AML-193 (cell line): Measurements from ENCODE around the gene RAD51B.

ENCODE experiments used
- DNase-seq, 2 experiments: peaks; one replicate each; lab custom pipeline; 2025; lab: John Stamatoyannopoulos, UW

The RAD51B gene

DNA sequence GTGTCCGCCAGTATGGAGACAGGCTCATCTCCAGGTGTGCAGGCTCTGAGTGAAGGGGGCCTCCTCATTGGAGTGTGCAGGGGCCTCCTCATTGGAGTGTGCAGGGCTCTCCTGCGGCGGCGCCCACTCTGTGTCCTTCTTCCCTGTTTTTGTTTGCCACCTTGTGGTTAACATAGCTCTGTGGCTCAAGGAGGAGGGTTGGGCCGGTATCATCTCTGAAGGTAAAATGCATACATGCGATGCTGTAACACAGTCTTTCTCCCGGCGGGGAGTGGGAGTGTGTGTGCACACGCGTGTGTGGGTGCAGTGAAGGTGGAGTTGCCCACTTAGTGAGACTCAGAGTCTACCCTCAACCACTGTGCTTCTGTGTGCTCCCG, 543.9 kb downstream of the RAD51B start:
- no peak for DNase-seq

DNA sequence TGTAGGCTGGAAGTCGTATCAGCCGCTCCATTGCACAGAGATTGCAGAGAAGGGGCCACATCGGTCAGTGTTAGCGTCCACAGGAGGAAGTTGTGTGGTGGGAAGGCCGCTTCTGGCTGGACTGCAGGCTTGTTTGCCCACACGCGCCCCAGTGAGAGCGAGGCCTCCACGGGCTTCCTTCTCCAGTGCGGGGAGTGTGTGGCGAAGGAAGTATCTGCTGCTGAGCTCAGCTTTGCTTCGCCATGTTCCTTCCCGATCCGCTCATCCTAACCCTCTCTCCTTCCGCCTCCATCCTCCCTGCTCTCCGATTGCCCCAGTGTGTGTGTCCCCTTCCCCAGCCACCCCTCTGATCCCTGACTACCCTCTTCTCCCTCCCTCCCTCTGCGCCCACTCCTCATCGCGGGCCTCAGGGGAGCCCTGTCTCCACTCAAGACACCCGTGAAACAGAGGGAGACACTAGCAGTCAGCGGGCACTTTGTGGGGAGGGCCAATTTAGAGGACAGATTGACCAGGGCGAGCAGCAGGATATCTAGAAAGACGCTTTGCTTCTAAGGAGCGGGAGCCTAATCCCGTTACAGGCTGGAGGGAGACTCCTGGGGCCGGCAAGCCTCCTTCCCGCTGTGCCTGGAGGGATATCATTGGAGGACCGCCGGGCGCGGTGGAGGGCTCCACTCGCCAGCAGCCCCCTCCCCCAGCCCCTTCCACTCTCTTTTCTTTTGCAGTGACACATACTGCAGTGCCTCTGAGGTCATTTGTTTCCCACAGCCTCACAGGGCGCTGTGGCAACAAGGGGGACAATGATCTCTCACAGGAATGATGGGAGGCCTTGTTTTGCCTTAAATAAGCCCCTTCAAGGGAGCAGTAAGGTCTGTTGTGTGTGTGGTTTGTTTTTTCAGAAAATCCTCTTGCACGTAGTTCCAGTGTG, 544.5 kb downstream of the RAD51B start:
- DNase-seq: no peak

DNA sequence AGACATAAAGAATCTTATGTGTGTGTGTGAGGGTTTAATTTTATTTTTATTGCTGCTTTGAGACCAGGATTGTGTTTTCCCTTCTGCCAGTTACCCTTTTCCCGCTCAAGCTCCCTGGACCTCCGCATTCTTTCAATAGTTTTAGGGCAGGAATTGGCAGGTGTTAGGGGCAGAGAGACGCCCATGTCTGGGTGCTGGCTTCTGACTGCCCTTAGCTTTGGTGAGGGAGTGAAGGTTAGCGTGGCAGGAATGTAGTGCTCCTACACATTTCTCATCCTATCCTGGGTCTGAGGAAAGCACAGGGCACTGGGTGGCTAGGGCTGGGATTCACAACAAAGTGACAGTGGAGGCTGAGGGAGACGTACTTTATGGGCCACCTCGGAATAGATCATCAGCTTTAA, 545.2 kb downstream of the RAD51B start:
- DNase-seq: no peak

DNA sequence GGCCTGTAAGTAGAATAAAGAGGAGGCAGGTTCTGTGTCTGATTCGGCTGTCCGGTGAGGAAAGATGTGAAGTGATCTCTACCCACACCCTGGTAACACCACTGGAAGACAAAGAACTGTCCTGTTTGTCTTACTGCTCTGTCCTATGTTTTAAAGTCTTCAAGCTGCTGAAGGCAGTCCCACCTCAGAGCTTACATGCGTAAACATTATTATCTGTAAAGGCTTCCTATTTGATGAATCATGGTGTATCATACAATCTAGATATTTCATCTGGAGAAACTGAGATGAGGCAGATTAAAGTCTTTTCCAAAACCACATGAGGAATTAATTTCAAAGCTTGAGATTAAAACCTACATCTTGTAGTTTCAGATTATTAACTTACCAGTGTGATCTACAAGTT, 545.6 kb downstream of the RAD51B start:
- DNase-seq: no peak

GRCh38 chr14:68366656-68367055, 547.1 kb downstream of the RAD51B start:
- no peak for DNase-seq

GRCh38 chr14:68367536-68367935, 548.0 kb downstream of the RAD51B start:
- DNase-seq: no peak

DNA sequence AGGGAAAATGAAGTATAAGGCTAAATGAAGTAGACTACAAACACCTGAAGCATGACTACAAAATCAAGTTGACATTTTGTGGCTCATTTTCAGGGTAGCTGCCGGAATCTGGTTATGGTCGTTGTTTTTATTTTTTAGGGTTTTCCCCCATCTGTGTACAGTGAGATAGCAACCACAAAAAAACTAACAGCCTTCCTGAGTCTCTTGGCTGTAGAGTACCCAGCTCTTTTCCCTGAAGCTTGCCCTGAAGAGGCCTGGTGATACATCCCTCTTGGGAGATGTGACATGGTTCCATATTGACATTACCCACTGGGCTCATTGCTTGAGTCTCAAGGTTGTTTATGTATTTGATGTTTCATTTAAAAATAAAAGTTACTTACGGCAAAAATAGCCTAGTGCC, 549.3 kb downstream of the RAD51B start:
- DNase-seq: no peak

DNA sequence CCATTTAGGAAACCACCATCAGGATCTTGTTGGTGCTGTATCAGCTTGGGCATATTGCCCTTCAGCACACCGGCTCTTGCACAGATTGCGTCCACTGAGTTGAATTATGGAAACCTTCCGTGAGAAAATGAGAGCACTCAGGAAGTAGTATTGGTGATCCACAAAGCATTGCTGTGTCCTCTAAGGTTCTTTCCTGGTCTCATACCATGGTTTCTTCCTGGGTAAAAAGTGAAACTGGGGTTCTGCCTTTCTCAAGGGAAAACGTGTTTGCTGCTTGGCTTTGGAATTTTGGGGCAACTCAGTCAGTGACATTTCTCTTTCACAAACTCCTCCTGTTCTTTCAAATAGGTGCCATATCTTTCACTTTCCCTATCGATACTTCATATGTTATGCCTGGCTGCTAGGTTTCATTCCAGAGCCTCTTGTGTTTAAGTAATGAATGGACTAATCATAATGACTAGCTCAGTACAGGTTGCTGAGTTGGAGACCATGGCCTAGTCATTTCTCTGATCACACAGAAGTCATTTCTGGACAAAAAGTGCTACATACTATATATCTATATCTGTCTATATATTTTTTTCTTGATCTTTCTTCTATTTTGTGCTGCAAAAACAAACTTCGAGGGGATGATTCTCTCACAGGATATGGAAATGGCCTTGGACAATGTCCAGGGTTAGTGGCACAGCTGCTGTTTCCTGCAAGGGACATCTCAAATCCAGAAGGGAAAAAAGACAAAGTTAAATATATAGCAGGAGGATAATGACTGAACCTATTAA, 549.9 kb downstream of the RAD51B start:
- no peak for DNase-seq

DNA sequence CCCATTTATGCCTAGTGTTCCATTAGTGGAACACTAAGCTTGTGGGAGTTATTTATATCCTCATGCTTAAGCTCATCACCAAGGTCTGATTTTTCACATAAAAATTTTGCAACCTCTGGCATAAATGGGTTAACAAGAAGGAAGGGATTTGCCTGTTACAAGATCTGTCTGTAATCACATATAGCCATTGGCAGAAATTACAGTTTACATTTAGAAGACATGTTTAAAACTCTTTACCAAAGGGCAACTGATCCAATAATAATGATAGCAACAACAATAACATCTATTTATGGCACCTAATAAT, 550.4 kb downstream of the RAD51B start:
- DNase-seq: no peak

GRCh38 chr14:68372368-68372767, 552.8 kb downstream of the RAD51B start:
- DNase-seq: no peak

DNA sequence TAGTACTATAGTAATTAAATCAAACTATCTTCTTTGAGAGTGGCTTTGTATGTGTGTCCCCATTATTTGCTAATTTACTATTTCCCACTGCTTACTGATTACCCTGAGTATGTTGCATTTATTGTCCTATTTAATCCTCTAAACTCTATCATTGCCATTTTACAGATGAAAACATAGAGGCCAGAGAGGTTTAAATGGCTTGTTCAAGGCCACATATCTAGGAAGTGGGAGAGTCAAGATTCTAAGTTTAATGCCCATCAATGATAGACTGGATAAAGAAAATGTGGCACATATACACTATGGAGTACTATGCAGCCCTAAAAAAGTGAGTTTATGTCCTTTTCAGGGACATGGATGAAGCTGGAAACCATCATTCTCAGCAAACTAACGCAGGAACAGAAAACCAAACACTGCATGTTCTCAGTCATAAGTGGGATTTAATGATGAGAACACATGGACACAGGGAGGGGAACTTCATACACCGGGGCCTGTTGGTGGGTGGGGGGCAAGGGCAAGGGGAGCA, 553.6 kb downstream of the RAD51B start:
- DNase-seq: no peak

DNA sequence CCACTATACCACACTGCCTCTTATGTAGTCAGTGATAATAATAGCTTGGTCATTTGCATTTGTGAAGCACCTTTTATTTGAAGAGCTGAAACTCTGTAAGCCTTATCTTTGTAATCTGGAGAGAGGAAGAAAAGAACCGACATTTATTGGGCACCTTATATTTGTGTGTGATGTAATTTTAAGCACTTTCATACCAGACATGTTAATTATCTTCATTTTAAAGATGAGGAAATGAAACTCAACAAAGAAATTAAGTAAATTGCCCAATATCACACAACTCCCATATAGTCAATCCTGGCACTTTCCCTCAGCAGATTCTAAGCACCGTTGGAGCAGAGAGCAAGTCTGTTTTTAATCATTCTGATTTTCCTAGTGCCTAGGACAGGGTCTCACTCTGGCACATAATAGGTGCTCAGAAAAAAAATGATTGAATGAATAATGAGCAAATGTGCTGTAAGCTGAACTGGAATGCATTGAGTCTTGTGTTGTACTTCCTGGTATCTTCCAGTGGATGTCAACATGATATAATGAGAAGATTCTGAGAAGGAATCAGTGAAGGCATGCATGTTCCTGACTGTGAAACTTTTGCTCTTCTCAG, 554.4 kb downstream of the RAD51B start:
- no peak for DNase-seq

- DNase-seq: no peak
These were observed 555.1 kb downstream of the RAD51B start for GRCh38 chr14:68374682-68375081.

- no peak for DNase-seq
These were observed 555.8 kb downstream of the RAD51B start for GRCh38 chr14:68375376-68375775.

GRCh38 chr14:68376067-68376779, 556.6 kb downstream of the RAD51B start:
- no peak for DNase-seq

GRCh38 chr14:68377006-68377405, 557.4 kb downstream of the RAD51B start:
- no peak for DNase-seq

DNA sequence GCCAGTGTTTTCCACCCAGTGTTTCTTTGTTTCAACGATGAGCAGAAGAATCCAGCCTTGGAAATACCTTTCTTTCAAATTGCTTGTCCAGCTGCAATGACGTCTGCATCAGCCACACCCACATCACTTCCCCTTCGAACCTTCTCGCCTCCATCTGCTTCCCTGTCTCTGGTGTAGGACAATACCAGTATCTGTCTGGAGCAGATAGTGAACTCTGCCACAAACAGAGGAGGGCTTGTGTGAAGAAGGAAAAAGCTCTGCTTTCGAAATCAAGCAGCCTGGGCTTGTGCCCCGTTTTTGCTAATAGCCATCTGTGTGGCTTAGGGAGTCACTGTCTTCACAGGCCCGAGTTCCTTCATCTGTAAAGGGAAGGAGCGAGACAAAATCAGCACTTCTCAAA, 557.9 kb downstream of the RAD51B start:
- DNase-seq: peak; percentile 13 to 20

GRCh38 chr14:68379510-68380328, 560.1 kb downstream of the RAD51B start:
- DNase-seq: no peak

- no peak for DNase-seq
These were observed 560.8 kb downstream of the RAD51B start for GRCh38 chr14:68380329-68380741.

DNA sequence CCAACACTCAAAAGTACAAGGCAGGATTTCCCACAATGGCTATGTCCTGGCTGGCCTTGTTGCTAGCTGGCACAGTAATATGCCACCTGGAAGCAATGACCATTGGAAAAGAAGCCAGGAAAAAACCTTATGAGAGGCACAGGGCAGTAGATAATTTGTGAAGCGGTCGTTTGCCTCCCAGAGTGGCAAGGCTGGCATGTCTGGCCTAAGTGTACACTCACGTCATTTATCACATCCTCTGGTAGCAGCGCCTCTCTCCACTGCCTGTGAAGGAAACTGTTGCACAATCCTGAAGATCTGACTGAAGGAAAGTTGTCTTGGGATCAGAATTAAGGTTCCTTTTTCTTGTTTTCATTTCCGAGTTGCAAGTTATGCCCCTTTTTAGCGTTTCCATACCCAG, 564.8 kb downstream of the RAD51B start:
- peak; percentile 79 to 88 for DNase-seq

DNA sequence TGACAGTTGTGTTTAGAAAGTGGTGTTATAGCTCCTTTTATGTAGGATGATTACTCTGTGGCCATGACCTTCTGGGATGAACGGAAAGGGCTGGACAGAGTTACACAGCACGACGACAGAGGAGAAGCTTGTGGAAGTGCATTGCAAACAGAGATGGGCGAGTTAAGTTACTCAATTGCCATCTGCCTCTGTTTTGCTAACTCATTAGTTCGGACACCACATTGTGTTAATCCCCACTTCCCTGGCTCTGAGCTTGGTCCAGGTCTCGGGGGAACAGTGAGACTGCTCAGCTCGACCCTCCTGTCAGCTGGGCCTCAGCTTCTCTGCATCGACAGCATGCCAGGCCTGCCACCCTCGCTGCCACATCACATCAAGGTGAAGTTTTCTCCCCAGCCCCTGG, 565.3 kb downstream of the RAD51B start:
- DNase-seq: no peak
